Lower lobe of right lung (tissue), 2 donors: Measurements from ENCODE around the gene PRB2. TPM values are rescaled to one million over a fixed set of nuclear protein-coding genes. Genes with fewer than 3 reads are reported as not detected.
"Not testable (repeated sequence)": the region's sequence is repeated elsewhere in the genome, so short reads cannot be mapped to it uniquely, and the experiment has no call there.

Experiments used
- ATAC-seq, 2 donors: fragments of 200-7000 bp; cut with Tn5 transposase; one replicate each; pipeline ENCODE4 v1.9.1; 2020 to 2022; ENCODE audit warnings: mild to moderate bottlenecking in 2 of 2, moderate library complexity in 2 of 2
- DNase-seq: peaks from one replicate; pipeline ENCODE4 v3.0.0-alpha.2; 2020
- H3K27ac ChIP-seq: fragments of 200-600 bp; one replicate; pipeline ENCODE4 v1.8.0; 2022
- H3K27me3 ChIP-seq: fragments of 200-600 bp; one replicate; pipeline ENCODE4 v1.8.0; 2022; ENCODE audit warnings: low read depth
- H3K36me3 ChIP-seq: fragments of 200-600 bp; one replicate; pipeline ENCODE4 v1.8.0; 2022; ENCODE audit warnings: mild to moderate bottlenecking
- H3K4me1 ChIP-seq: fragments of 200-600 bp; one replicate; pipeline ENCODE4 v1.8.0; 2022
- H3K4me3 ChIP-seq: fragments of 200-600 bp; one replicate; pipeline ENCODE4 v1.8.0; 2022; ENCODE audit warnings: mild to moderate bottlenecking
- H3K9me3 ChIP-seq: fragments of 200-600 bp; one replicate; pipeline ENCODE4 v1.8.0; 2022
- intact Hi-C: fragments of 100-400 bp; cut with DNase I; formaldehyde crosslinking; loops from one replicate; pipeline ENCODE4 v1.11.0; 2022
- long read RNA-seq: library from polyadenylated mRNA; unstranded; transcript quantifications from one replicate; pipeline ENCODE4 v2.0.0, GENCODE V29; 2021
- total RNA-seq: library from RNA; stranded (reverse); fragmentation: NEBNext Ultra II Directional; extraction: Animal tissue kit (Norgen Biotek cat#: 25700); gene quantifications from one replicate; pipeline ENCODE4 v1.2.1, GENCODE V29; 2021
- TF ChIP-seq, protein P1 (sequence below): fragments of 200-600 bp; IDR thresholded peaks from one replicate; pipeline ENCODE4 v1.8.0; 2022; ENCODE audit warnings: antibody characterized with exemption, mild to moderate bottlenecking
- donor health status: DM: no; HTN: yes; CAD: no; lungs with severe emphysema.

Gene PRB2
- total RNA-seq: not detected
- long read RNA-seq: 0 reads

DNA sequence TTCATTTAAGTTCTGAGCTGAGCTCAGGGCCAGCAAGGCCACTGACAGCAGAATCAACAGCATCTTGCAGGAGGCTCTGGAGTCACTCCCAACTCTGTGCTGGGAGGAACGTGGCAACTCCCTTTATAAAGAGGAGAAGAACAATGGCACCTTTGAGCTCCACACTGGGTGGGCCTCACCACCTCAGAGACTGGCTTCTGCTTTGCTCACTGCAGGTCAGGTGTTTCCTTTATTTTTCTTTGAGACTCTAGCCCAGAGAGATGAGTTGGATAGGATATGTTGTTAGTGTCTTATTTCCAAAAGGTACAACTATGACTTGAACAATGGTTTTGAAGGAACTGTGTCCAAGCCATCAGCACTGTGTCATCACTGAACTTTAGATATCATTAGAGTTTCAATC lies at the start of gene PRB2:
TSS of gene PRB2 (minus strand) at position 101 of the 400 bp plus-strand sequence. CDS start at position 63, 38 bp downstream.
- H3K27ac ChIP-seq, H3K4me3 ChIP-seq, DNase-seq, H3K27me3 ChIP-seq, H3K4me1 ChIP-seq, ATAC-seq, H3K36me3 ChIP-seq, intact Hi-C loops, H3K9me3 ChIP-seq: not testable (repeated sequence)

DNA sequence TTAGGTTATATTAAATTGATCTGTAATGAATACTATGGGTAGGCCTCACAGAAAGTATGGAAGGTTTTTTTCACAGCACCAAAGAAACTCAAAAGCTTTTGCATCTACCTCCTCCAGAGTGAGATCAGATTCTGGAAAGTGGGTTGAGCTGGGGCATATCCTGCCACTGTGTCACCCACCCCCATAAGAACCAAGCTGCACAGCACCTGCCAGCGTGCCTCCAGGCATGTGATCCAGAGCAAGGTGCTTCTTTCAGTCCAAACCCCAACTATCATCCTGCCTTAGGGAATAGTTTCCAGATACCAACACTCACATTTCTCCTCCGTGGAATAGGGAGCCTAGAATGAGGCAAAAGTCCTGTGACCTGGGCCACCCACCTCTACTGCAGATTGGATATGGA lies 42.6 kb upstream of the PRB2 start:
- intact Hi-C loops: no loop called here
- H3K9me3 ChIP-seq: no peaks in the 10 kb centered on the region
- H3K4me3 ChIP-seq: no peak overlapping the region
- DNase-seq (no peak), ATAC-seq (no peak)
- no peaks in the 10 kb centered on the region for H3K27me3 ChIP-seq
- no peaks in the 10 kb centered on the region for H3K36me3 ChIP-seq
- TF ChIP-seq, protein P1, sequence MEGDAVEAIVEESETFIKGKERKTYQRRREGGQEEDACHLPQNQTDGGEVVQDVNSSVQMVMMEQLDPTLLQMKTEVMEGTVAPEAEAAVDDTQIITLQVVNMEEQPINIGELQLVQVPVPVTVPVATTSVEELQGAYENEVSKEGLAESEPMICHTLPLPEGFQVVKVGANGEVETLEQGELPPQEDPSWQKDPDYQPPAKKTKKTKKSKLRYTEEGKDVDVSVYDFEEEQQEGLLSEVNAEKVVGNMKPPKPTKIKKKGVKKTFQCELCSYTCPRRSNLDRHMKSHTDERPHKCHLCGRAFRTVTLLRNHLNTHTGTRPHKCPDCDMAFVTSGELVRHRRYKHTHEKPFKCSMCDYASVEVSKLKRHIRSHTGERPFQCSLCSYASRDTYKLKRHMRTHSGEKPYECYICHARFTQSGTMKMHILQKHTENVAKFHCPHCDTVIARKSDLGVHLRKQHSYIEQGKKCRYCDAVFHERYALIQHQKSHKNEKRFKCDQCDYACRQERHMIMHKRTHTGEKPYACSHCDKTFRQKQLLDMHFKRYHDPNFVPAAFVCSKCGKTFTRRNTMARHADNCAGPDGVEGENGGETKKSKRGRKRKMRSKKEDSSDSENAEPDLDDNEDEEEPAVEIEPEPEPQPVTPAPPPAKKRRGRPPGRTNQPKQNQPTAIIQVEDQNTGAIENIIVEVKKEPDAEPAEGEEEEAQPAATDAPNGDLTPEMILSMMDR: no peak
- no peak overlapping the region for H3K27ac ChIP-seq
- no peaks in the 10 kb centered on the region for H3K4me1 ChIP-seq

DNA sequence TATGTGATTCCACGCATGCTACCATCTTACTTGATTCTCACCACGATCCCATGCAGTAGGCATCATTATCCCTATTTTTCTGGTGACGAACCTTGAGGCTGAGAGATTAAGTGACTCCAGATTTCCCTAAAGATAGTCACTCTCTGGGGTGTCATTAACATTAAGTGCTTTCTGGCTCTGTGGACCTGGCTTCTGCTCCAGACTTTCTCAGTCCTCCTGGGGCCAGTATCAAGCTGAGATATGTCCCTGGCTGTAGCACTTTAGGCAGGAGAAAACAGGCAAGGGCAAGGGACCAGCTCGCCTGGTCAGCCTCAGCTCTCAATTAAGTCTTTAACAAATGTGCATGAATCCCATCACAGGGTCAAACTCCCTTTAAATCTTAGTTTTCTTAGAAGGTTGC lies 38.3 kb upstream of the PRB2 start:
- no peaks in the 10 kb centered on the region for H3K36me3 ChIP-seq
- intact Hi-C loops: no loop called here
- no peaks in the 10 kb centered on the region for H3K9me3 ChIP-seq
- no peaks in the 10 kb centered on the region for H3K27me3 ChIP-seq
- DNase-seq (no peak), ATAC-seq (no peak)
- TF ChIP-seq, protein P1: no peak
- no peak overlapping the region for H3K27ac ChIP-seq
- H3K4me1 ChIP-seq: no peaks in the 10 kb centered on the region
- no peak overlapping the region for H3K4me3 ChIP-seq

DNA sequence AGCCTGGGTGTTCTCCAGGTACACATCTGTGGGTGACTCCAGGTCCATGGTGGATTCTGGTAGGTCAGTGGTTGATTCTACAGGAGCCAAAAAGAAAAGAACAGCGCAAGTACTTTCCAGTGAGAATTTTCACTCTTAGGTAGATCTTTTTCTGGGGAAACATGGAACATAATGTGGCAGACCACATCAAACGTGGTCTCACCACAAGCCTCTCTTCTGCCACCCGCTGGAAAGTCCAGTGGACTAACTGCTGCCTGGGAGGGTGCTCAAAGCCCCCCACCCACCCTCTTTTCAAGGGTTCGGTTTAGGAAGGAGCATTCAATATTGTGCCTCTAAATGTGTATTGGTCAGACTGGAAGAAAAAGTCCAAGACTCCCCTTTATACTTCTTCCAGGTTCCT lies 36.1 kb upstream of the PRB2 start:
- DNase-seq (no peak), ATAC-seq (no peak)
- intact Hi-C loops: no loop called here
- Histone ChIP-seq H3K27ac (no peak overlapping the region), H3K27me3 (no peaks in the 10 kb centered on the region), H3K9me3 (no peaks in the 10 kb centered on the region), H3K4me1 (no peaks in the 10 kb centered on the region), H3K4me3 (no peak overlapping the region), H3K36me3 (no peaks in the 10 kb centered on the region)
- TF ChIP-seq, protein P1: no peak

DNA sequence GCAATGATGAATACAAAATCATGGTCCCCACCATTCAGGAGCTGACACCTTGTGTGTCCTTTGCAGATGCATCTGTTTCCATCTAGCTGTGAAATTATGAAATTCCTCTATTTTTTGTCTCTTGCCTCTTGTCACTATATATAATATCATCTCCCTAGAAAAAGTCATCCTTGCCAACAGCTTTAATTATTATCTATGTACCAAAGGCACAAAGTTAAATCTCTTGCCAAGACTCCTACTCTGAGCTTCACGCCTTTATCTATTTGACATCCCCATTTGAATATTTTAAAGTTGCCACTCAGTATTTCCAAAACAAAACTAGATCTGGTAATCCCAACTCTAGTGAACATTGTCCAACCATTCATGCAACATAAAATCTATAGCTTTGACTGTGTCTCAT lies 32.0 kb upstream of the PRB2 start:
- Histone ChIP-seq H3K4me3 (no peak overlapping the region), H3K4me1 (no peaks in the 10 kb centered on the region), H3K9me3 (no peaks in the 10 kb centered on the region), H3K27me3 (no peaks in the 10 kb centered on the region), H3K27ac (no peak overlapping the region), H3K36me3 (no peaks in the 10 kb centered on the region)
- DNase-seq (no peak), ATAC-seq (no peak)
- intact Hi-C loops: no loop called here
- TF ChIP-seq, protein P1: no peak

DNA sequence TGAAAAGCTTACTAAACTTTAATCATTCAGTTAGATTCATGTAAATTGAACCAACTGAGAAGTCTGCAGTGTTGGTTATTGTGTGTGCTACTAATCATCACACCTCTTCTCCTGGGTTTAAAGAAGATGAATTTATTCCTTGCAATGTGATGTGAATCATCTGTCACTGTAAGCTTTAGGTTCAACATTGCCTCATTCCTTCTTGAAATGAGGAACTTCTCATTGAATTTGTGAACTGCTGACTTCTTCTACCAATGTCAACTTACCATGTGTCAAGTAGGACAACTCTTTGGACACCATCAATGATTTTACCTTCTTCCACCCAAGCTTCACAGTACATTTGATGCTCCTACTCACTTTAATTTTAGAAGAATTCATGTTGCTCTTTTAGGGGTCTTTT lies 17.4 kb upstream of the PRB2 start:
- TF ChIP-seq, protein P1: no peak
- Histone ChIP-seq H3K27me3 (no peaks in the 10 kb centered on the region), H3K9me3 (no peaks in the 10 kb centered on the region), H3K27ac (no peak overlapping the region), H3K4me3 (no peak overlapping the region), H3K36me3 (no peaks in the 10 kb centered on the region), H3K4me1 (no peaks in the 10 kb centered on the region)
- no peak for DNase-seq
- ATAC-seq: no peak
- intact Hi-C loops: no loop called here
